Activated B cell treated with CpG ODN at 0.5 μM for 24 hours (primary cell): Measurements from ENCODE around the gene DLX5. TPM values are rescaled to one million over a fixed set of nuclear protein-coding genes. Genes with fewer than 3 reads are reported as not detected.

ENCODE experiments used
- ATAC-seq: fragments of 200-7000 bp; cut with Tn5 transposase; one replicate; pipeline ENCODE4 v1.10.0; 2021; ENCODE audit warnings: low read depth, mild to moderate bottlenecking, moderate library complexity
- CTCF ChIA-PET: fragments of 350-600 bp; sonication (Branson Sonifier 250); formaldehyde crosslinking; loops from one replicate; lab custom pipeline; 2021; ENCODE audit warnings: antibody characterized with exemption; lab: Charles Lee
- POLR2A ChIA-PET: fragments of 350-600 bp; sonication (Branson Sonifier 250); formaldehyde crosslinking; loops from one replicate; lab custom pipeline; 2021; ENCODE audit warnings: antibody characterized with exemption; lab: Charles Lee
- DNase-seq: peaks from one replicate; pipeline ENCODE4 v3.0.0; 2022
- H3K27ac Mint-ChIP-seq: one replicate; pipeline ENCODE4 v1.8.0; 2020; ENCODE audit warnings: mixed read lengths
- H3K27me3 Mint-ChIP-seq: one replicate; pipeline ENCODE4 v1.8.0; 2021; ENCODE audit warnings: mixed read lengths
- H3K36me3 Mint-ChIP-seq: one replicate; pipeline ENCODE4 v1.8.0; 2021; ENCODE audit warnings: low read depth, mixed read lengths
- H3K4me1 Mint-ChIP-seq: one replicate; pipeline ENCODE4 v1.8.0; 2021; ENCODE audit warnings: mixed read lengths
- H3K4me3 Mint-ChIP-seq: one replicate; pipeline ENCODE4 v1.8.0; 2020; ENCODE audit warnings: mild to moderate bottlenecking, mixed read lengths
- H3K9me3 Mint-ChIP-seq: one replicate; pipeline ENCODE4 v1.8.0; 2020; ENCODE audit warnings: mixed read lengths
- CTCF ChIP-seq: fragments of 200-600 bp; IDR thresholded peaks from one replicate; pipeline ENCODE4 v1.8.0; 2022; ENCODE audit warnings: antibody characterized with exemption, mild to moderate bottlenecking
- intact Hi-C: fragments of 100-400 bp; cut with micrococcal nuclease; formaldehyde crosslinking; loops from one replicate; pipeline ENCODE4 v1.15.1; 2024
- total RNA-seq: library from RNA; stranded (reverse); gene quantifications from 2 replicates; pipeline ENCODE4 v1.2.3, GENCODE V29; 2022

The DLX5 gene
- total RNA-seq, 1 donor from 2014 or later, result not detected

- H3K27ac Mint-ChIP-seq, result no peak overlapping the region
- POLR2A ChIA-PET, result no interaction called here
- no peaks in the 10 kb centered on the region for H3K36me3 Mint-ChIP-seq
- peaks cover 79% of the 10 kb centered on the region for H3K27me3 Mint-ChIP-seq
- CTCF ChIA-PET, result no interaction called here
- intact Hi-C loops, result no loop called here
- H3K9me3 Mint-ChIP-seq, result no peaks in the 10 kb centered on the region
- DNase-seq, result no peak
- no peak overlapping the region for H3K4me3 Mint-ChIP-seq
- no peak for ATAC-seq
- TF ChIP-seq CTCF, result no peak
- H3K4me1 Mint-ChIP-seq, result peaks cover 12% of the 10 kb centered on the region
These were observed 23.4 kb downstream of the DLX5 start for GRCh38 chr7:97001221-97001620.

GRCh38 chr7:96998744-96999143 lies 25.9 kb downstream of the DLX5 start:
- no peaks in the 10 kb centered on the region for H3K4me1 Mint-ChIP-seq
- no peaks in the 10 kb centered on the region for H3K9me3 Mint-ChIP-seq
- TF ChIP-seq CTCF, result no peak
- H3K36me3 Mint-ChIP-seq, result no peaks in the 10 kb centered on the region
- peaks cover 87% of the 10 kb centered on the region for H3K27me3 Mint-ChIP-seq
- no peak for ATAC-seq
- no peak overlapping the region for H3K27ac Mint-ChIP-seq
- ChIA-PET CTCF (no interaction called here), POLR2A (no interaction called here)
- intact Hi-C loops, result no loop called here
- no peak overlapping the region for H3K4me3 Mint-ChIP-seq
- DNase-seq, result no peak

DNA sequence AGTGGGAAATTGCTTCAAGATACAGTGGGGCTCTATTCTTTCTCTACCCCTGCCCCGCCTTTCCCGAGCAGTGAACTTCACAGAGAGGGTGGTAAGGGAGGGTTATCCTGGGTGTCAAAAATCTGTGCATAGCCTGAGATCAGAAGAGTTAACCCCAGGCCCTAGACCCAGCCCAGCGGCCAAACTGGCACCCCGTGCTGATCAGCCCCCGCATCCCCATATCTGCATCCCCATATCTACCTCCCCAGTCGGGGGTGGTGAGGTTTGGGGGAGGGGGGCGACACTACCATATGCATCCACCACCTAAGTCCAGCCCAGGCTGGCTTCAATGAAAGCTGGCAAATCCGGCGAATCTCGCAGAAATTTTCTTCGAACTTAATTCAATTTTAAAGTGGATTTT lies 26.3 kb downstream of the DLX5 start:
- Mint-ChIP-seq H3K36me3 (no peaks in the 10 kb centered on the region), H3K9me3 (peaks cover 1% of the 10 kb centered on the region), H3K27ac (no peak overlapping the region), H3K4me1 (no peaks in the 10 kb centered on the region), H3K27me3 (peaks cover 87% of the 10 kb centered on the region), H3K4me3 (no peak overlapping the region)
- intact Hi-C loops, result no loop called here
- DNase-seq, result no peak
- ChIA-PET POLR2A (no interaction called here), CTCF (no interaction called here)
- ATAC-seq, result no peak
- TF ChIP-seq CTCF, result no peak

DNA sequence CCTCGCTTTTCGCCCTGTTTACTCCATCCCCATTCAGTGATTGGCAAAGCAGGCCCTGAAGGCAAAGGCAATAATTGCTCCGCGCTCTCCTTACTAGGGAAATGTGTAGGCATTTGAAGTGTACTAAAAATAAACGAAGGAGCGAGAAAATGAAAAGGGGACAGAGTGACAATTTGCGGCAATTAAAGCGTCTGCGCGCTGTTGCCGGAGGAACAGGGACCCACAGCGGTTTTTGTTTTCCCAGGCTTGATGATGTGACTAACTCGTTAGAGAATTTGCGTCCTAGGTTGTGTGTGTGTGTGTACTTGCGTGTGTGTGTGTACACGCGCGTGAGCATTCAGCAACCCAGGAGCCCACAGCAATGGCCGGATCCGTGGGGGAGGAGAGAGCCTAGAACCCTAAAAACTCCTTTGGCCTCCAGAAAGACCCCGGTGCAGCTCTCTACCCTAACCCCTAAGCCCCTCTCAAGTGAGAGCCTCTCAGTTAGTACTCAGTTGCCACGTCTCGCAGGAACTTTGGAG lies 27.1 kb downstream of the DLX5 start:
- CTCF ChIA-PET, result no interaction called here
- Mint-ChIP-seq H3K4me3 (no peak overlapping the region), H3K36me3 (no peaks in the 10 kb centered on the region), H3K9me3 (peaks cover 2% of the 10 kb centered on the region), H3K27me3 (peaks cover 87% of the 10 kb centered on the region), H3K27ac (no peak overlapping the region), H3K4me1 (peaks cover 2% of the 10 kb centered on the region)
- no peak for TF ChIP-seq CTCF
- POLR2A ChIA-PET, result no interaction called here
- ATAC-seq, result no peak
- intact Hi-C loops, result no loop called here
- no peak for DNase-seq

- POLR2A ChIA-PET, result no interaction called here
These were observed 27.6 kb downstream of the DLX5 start for GRCh38 chr7:96996958-96997511.

More at GRCh38 chr7:96996958-96997511, 27.6 kb downstream of the DLX5 start:
- Mint-ChIP-seq H3K27ac (no peak overlapping the region), H3K4me1 (peaks cover 2% of the 10 kb centered on the region), H3K4me3 (no peak overlapping the region), H3K27me3 (peaks cover 87% of the 10 kb centered on the region), H3K36me3 (no peaks in the 10 kb centered on the region), H3K9me3 (peaks cover 2% of the 10 kb centered on the region)
- DNase-seq (no peak), ATAC-seq (no peak)
- CTCF ChIA-PET, result no interaction called here
- no peak for TF ChIP-seq CTCF
- intact Hi-C loops, result no loop called here
